PC-9 (cell line): Measurements from ENCODE around the gene TARDBP. TPM values are rescaled to one million over a fixed set of nuclear protein-coding genes. Genes with fewer than 3 reads are reported as not detected.
"Not testable (repeated sequence)": the region's sequence is repeated elsewhere in the genome, so short reads cannot be mapped to it uniquely, and the experiment has no call there.

Experiments used
- BruUV-seq: library from RNA; stranded (reverse); fragments of 400-500 nt; replicated peaks from 2 replicates; lab custom pipeline; 2021; lab: Mats Ljungman, UMichigan
- CTCF ChIA-PET: fragments of 300-600 bp; sonication (Branson Sonifier 250); formaldehyde crosslinking; loops from one replicate; lab custom pipeline; 2022; ENCODE audit warnings: antibody characterized with exemption; lab: Charles Lee
- POLR2A ChIA-PET: fragments of 300-600 bp; sonication (Branson Sonifier 250); formaldehyde crosslinking; loops from one replicate; lab custom pipeline; 2022; ENCODE audit warnings: antibody characterized with exemption; ENCODE audit not compliant: unreplicated experiment; lab: Charles Lee
- DNase-seq, 2 experiments: peaks; one replicate each; pipeline versions ENCODE4 v3.0.0 to v3.0.0-alpha.2; 2015 to 2022; ENCODE audit warnings: mixed read lengths in 1 of 2
- H2AFZ ChIP-seq: fragments of 200-600 bp; sonication (generic); 2 replicates; pipeline ENCODE4 v1.8.1; 2017; ENCODE audit warnings: antibody characterized with exemption
- H3F3A ChIP-seq: fragments of 200-600 bp; sonication (generic); 2 replicates; pipeline ENCODE4 v1.8.1; 2017; ENCODE audit warnings: antibody characterized with exemption, mild to moderate bottlenecking, low read depth; ENCODE audit not compliant: insufficient read depth
- H3K27ac ChIP-seq: fragments of 200-600 bp; sonication (generic); 2 replicates; pipeline ENCODE4 v1.6.1; 2016; ENCODE audit warnings: mixed run types
- H3K27me3 ChIP-seq: fragments of 200-600 bp; sonication (generic); 2 replicates; pipeline ENCODE4 v1.6.1; 2016; ENCODE audit warnings: low read depth, mixed run types; ENCODE audit not compliant: insufficient read depth
- H3K36me3 ChIP-seq: fragments of 200-600 bp; sonication (generic); 2 replicates; pipeline ENCODE4 v1.6.1; 2016; ENCODE audit warnings: low read depth, mixed run types
- H3K4me1 ChIP-seq: fragments of 200-600 bp; sonication (generic); replicated peaks from 2 replicates; pipeline ENCODE4 v1.6.1; 2016; ENCODE audit warnings: mixed run types; ENCODE audit not compliant: insufficient read depth
- H3K4me2 ChIP-seq: fragments of 200-600 bp; sonication (generic); 2 replicates; pipeline ENCODE4 v1.6.1; 2017; ENCODE audit warnings: mixed run types
- H3K4me3 ChIP-seq: fragments of 200-600 bp; sonication (generic); 2 replicates; pipeline ENCODE4 v1.6.1; 2016; ENCODE audit warnings: mixed run types
- H3K79me2 ChIP-seq: fragments of 200-600 bp; sonication (generic); 2 replicates; pipeline ENCODE4 v1.6.1; 2017; ENCODE audit warnings: low read depth, mixed run types
- H3K9me2 ChIP-seq: fragments of 200-600 bp; sonication (generic); 2 replicates; pipeline ENCODE4 v1.8.1; 2017; ENCODE audit warnings: mild to moderate bottlenecking; ENCODE audit not compliant: insufficient read depth
- H3K9me3 ChIP-seq: fragments of 200-600 bp; sonication (generic); 2 replicates; pipeline ENCODE4 v1.8.1; 2016; ENCODE audit warnings: low read depth; ENCODE audit not compliant: insufficient read depth
- H4K20me1 ChIP-seq: fragments of 200-600 bp; sonication (generic); 2 replicates; pipeline ENCODE4 v1.8.1; 2017; ENCODE audit not compliant: insufficient read depth
- CTCF ChIP-seq: fragments of 200-600 bp; sonication (generic); conservative IDR thresholded peaks from 2 replicates; pipeline ENCODE4 v1.6.1; 2017; ENCODE audit warnings: mixed run types, antibody characterized with exemption, mild to moderate bottlenecking, moderate library complexity
- EZH2 ChIP-seq: fragments of 200-600 bp; sonication (generic); IDR thresholded peaks from 2 replicates; pipeline ENCODE4 v1.8.0; 2017; ENCODE audit warnings: antibody characterized with exemption, low read depth
- intact Hi-C: fragments of 100-400 bp; cut with micrococcal nuclease; formaldehyde crosslinking; loops from one replicate; pipeline ENCODE4 v1.10.0; 2022; ENCODE audit not compliant: unreplicated experiment
- total RNA-seq: library from RNA; stranded (reverse); gene quantifications from 2 replicates; pipeline ENCODE4 v1.2.3, GENCODE V29; 2021

TARDBP gene
- total RNA-seq, 1 experiment from 2014 or later = 142 TPM

DNA sequence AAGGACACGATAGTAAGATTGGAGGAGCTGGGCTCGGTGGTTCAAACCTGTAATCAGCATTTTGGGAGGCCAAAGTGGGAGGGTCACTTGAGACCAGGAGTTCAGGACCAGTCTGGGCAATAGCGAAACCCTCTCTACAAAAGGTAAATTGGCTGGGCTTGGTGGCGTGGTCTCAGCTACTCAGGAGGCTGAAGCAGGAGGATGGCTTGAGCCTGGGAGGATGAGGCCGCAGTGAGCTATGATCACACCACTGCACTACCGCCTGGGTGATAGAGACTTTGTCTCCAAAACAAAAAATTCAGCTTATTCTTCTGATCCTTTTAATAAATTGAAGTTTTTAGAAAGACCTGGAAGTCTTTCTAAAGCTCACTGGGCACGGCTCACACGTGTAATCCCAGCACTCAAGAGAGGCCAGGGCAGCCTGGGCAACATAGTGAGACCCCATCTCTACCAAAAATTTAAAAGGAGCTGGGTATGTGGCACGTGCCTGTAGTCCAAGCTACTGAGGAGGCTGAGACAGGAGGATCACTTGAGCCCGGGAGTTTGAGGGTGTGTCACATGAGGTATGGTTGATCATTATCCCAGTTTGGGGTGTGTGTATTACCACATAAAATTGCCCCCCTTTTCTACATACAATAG is 19.3 kb downstream of the TARDBP start:
- no peak overlapping the region for H2AFZ ChIP-seq
- no peak for DNase-seq
- no peak overlapping the region for H3K4me3 ChIP-seq
- H3K27ac ChIP-seq = no peak overlapping the region
- no peaks in the 10 kb centered on the region for H4K20me1 ChIP-seq
- no peaks in the 10 kb centered on the region for H3K79me2 ChIP-seq
- TF ChIP-seq EZH2 (no peak), CTCF (no peak; the same call in 1 of the 2 replicates)
- intact Hi-C loops = loop anchor here (10.0 kb wide), 1 partner anchor 213 kb away; no protein-coding TSS in a partner anchor
- no peaks in the 10 kb centered on the region for H3K9me3 ChIP-seq
- H3K27me3 ChIP-seq = no peaks in the 10 kb centered on the region
- H3K9me2 ChIP-seq = no peaks in the 10 kb centered on the region
- CTCF ChIA-PET = no interaction called here
- POLR2A ChIA-PET = interaction anchor here (0.6 kb wide), 1 partner anchor 64 kb away, joined by 3 read pairs; no protein-coding TSS in a partner anchor
- no TSS peak for BruUV-seq
- no peak overlapping the region for H3K4me2 ChIP-seq
- H3K36me3 ChIP-seq = no peaks in the 10 kb centered on the region
- no peaks in the 10 kb centered on the region for H3K4me1 ChIP-seq
- H3F3A ChIP-seq = peaks cover 8% of the 10 kb centered on the region; the same call in 1 of the 2 replicates

- H4K20me1 ChIP-seq, H3K9me2 ChIP-seq, H3K4me3 ChIP-seq, H3K27me3 ChIP-seq, H3K79me2 ChIP-seq, H3K4me1 ChIP-seq, DNase-seq, H3K27ac ChIP-seq, POLR2A ChIA-PET, H2AFZ ChIP-seq, H3F3A ChIP-seq, H3K4me2 ChIP-seq, H3K36me3 ChIP-seq, H3K9me3 ChIP-seq, BruUV-seq: not testable (repeated sequence)
- CTCF ChIA-PET = interaction anchor here (0.5 to 1.3 kb wide), 8 partner anchors 12 to 670 kb away, joined by 3 to 4 read pairs (median 3); no protein-coding TSS in a partner anchor
- intact Hi-C loops = loop anchor here (1.0 to 10.0 kb wide), 2 partner anchors 208 to 608 kb away; no protein-coding TSS in a partner anchor
These were observed 24.7 kb downstream of the TARDBP start for GRCh38 chr1:11037019-11037739.

DNA sequence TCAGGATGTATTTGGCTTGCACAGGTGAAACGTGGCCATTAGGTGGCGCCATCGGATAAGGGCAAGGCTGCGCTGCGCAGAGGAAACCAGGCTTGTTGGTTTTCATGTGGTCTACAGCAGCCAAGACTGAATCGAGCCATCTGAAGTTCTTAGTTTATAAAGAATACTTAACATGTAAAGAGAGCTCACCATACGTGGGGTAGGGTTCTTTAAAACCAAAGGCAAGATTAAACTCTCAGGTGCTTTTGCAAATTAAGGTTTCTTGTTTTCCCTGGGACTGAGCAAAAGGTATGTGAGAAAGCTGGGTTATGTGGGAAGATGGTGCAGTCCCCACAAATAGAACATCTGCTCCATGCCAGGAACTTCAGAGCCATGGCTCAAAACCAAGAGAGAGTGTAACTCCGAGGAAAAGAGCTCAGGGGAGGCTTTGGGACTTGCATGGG is 25.3 kb downstream of the TARDBP start:
- BruUV-seq = no TSS peak
- Histone ChIP-seq H3F3A (no peaks in the 10 kb centered on the region), H3K27me3 (no peaks in the 10 kb centered on the region), H2AFZ (no peak overlapping the region), H4K20me1 (no peaks in the 10 kb centered on the region), H3K36me3 (no peaks in the 10 kb centered on the region), H3K79me2 (no peaks in the 10 kb centered on the region), H3K27ac (no peak overlapping the region), H3K4me3 (no peak overlapping the region), H3K4me2 (no peak overlapping the region), H3K9me3 (no peaks in the 10 kb centered on the region), H3K4me1 (no peaks in the 10 kb centered on the region), H3K9me2 (no peaks in the 10 kb centered on the region)
- DNase-seq = peak; percentile 45 to 75
- ChIA-PET POLR2A (interaction anchor here (0.7 kb wide), 1 partner anchor 871 kb away, joined by 4 read pairs; no protein-coding TSS in a partner anchor), CTCF (interaction anchor here (0.5 to 1.3 kb wide), 8 partner anchors 11 to 685 kb away, joined by 3 to 5 read pairs (median 4); no protein-coding TSS in a partner anchor)
- TF ChIP-seq EZH2 = no peak
- peak; percentile 89 for TF ChIP-seq CTCF
- intact Hi-C loops = loop anchor here (1.0 to 10.0 kb wide), 2 partner anchors 207 to 608 kb away; no protein-coding TSS in a partner anchor
